Neural progenitor cell (in vitro differentiated cells): ENCODE data around the gene TMEM217.

Experiments used
- CTCF ChIP-seq: fragments of 200-600 bp; sonication (generic); IDR thresholded peaks from 2 replicates; pipeline ENCODE4 v1.5.1; 2017; ENCODE audit warnings: antibody characterized with exemption, mild to moderate bottlenecking
- EZH2 ChIP-seq: fragments of 200-600 bp; sonication (generic); IDR thresholded peaks from 2 replicates; pipeline ENCODE4 v1.6.1; 2017; ENCODE audit warnings: antibody characterized with exemption, mild to moderate bottlenecking, moderate library complexity
- EZH2phosphoT487 ChIP-seq: fragments of 200-600 bp; sonication (generic); IDR thresholded peaks from 2 replicates; pipeline ENCODE4 v1.6.1; 2017; ENCODE audit warnings: antibody characterized with exemption

GRCh38 chr6:37306624-37307222 is 48.8 kb upstream of the TMEM217 start:
- no peak for TF ChIP-seq CTCF
- no peak for TF ChIP-seq EZH2
- no peak for TF ChIP-seq EZH2phosphoT487
